ENCODE results near the gene TMEM252.

TMEM252 gene

DNA sequence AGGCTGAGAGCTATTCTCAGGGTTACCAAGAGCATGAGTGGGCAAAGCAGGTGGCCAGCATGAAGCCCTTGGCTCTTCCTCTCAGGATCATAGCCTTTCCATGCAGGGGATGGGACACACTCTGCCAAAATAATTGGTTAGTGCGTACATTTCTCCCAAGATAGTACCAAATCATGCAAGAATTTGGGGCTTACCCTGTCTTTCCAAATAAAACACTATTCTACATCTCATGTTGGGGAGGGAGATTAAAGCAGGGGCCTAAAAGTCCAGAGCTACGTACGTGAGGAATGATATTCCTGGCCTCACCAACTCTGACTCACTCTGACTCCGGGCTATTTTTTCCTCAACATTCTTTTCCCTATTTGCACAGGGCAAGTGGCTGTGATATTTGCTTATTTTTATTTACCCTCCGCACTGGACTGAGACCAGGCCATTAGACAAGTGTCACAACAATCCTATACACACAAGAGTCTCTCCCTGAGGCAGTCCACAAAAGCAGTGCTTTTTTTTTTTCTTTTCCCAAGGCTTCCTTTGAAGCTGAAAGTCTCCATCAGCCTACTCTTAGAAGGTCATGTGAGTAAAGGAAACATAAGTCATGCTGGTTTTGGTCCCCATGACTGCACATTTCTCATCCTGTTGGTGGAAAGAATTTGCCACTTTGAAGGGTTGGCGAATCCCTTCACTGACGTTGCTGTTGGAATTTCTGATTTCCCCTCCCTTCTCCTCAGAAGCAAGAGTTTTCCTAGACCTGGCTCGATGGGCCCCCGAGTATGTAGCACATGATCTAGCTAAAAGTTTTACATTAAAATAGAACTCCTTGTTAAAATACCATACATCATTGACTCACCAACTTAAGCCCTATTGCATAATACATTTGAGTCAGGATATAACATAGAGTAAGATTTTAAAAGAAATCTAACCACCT, 40.0 kb downstream of the TMEM252 start:
- H3K36me3 Mint-ChIP-seq, result no peaks in the 10 kb centered on the region
- peaks cover 3% of the 10 kb centered on the region for H3K27me3 Mint-ChIP-seq
- H3K27ac Mint-ChIP-seq, result no peak overlapping the region
- CTCF ChIA-PET, result no interaction called here
- no peaks in the 10 kb centered on the region for H3K9me3 Mint-ChIP-seq
- no peaks in the 10 kb centered on the region for H3K4me1 Mint-ChIP-seq
- no peak overlapping the region for H3K4me3 Mint-ChIP-seq
- no peak for DNase-seq

DNA sequence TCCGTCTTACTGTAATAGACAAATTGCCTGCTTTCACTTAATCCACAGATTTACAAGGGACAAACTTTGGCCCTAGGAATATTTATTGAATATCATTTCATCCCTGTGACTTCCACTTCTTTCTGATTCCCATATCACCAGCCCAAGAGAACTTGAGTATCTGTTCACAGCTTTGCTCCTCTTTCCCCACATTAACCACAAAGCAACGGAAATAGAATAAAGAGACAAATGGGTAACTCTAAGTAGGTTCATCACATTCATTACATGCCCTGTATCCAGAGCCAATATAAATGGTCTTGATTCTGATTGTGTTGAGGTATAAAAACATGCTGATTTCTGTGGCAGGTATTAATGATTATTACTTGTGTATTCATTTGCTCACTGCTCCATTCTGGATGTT, 41.9 kb downstream of the TMEM252 start:
- no peak overlapping the region for H3K27ac Mint-ChIP-seq
- CTCF ChIA-PET, result no interaction called here
- no peaks in the 10 kb centered on the region for H3K9me3 Mint-ChIP-seq
- no peak overlapping the region for H3K4me3 Mint-ChIP-seq
- no peaks in the 10 kb centered on the region for H3K4me1 Mint-ChIP-seq
- peaks cover 3% of the 10 kb centered on the region for H3K27me3 Mint-ChIP-seq
- DNase-seq, result no peak
- H3K36me3 Mint-ChIP-seq, result no peaks in the 10 kb centered on the region

DNA sequence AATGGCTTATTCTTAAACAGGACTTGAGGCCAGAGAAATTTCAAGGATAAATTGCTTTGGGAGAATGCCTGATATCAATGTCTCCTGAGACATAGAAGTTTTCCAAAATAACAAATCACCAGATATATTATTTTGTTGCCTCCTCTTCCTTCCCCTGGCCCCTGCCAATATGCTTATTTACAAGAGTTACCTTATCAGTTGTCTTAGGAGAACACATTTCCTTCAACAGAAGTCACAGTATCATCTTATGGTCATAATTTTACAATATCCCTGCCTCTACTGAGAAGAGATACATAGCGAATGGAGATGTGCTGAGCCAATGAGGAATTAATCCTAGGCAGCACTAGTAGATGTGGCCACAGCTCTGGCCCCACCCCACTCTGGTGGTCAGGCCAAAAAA, 43.1 kb downstream of the TMEM252 start:
- Mint-ChIP-seq H3K36me3 (no peaks in the 10 kb centered on the region), H3K27ac (no peak overlapping the region), H3K4me3 (no peak overlapping the region), H3K4me1 (no peaks in the 10 kb centered on the region), H3K9me3 (no peaks in the 10 kb centered on the region), H3K27me3 (peaks cover 3% of the 10 kb centered on the region)
- CTCF ChIA-PET, result no interaction called here
- DNase-seq, result no peak

DNA sequence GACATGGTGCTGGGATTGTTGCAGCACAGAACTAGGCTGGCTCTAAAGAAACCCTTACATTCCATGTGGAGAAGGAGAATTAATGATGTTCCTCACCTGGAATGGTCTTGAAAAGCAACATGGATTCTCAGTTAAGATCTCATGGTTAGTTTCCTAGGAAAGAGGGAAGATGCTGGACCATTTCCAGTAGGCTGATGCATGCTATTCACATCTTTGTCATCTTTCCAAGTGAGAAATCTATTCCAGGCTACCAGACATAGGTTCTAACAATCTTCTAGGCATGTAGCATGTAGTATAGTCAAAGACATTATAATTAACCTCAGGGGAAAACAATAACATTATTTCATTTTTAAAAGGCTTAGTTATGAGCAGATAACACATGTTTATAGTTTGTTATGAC, 44.3 kb downstream of the TMEM252 start:
- no peaks in the 10 kb centered on the region for H3K4me1 Mint-ChIP-seq
- CTCF ChIA-PET, result no interaction called here

DNA sequence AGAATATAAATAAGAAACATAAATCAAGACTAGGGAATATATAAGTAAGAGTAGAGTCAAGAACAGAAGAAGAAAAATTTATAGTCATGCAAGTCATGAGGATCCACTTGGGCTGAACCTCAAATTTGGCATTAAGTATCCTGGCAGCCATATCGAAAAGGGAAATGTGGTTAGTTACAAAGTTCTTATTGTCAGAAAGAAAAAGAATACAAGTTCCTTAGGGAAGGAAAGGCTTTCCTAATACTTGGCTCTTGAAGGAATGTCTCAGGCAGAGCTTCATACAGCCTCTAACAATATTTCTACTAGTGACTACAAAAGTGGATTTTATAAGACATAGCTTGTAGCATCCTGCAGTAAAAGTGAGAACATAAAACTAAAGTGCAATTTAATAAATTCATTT, 45.4 kb downstream of the TMEM252 start:
- H3K36me3 Mint-ChIP-seq, result no peaks in the 10 kb centered on the region
- CTCF ChIA-PET, result no interaction called here
- no peaks in the 10 kb centered on the region for H3K4me1 Mint-ChIP-seq
- peaks cover 5% of the 10 kb centered on the region for H3K27me3 Mint-ChIP-seq
- H3K9me3 Mint-ChIP-seq, result no peaks in the 10 kb centered on the region
- H3K27ac Mint-ChIP-seq, result no peak overlapping the region
- no peak overlapping the region for H3K4me3 Mint-ChIP-seq
- DNase-seq, result no peak

More for the DNA sequence above, 44.3 kb downstream of the TMEM252 start:
- no peaks in the 10 kb centered on the region for H3K36me3 Mint-ChIP-seq
- H3K27ac Mint-ChIP-seq, result no peak overlapping the region
- no peak for DNase-seq
- H3K27me3 Mint-ChIP-seq, result peaks cover 6% of the 10 kb centered on the region
- H3K4me3 Mint-ChIP-seq, result no peak overlapping the region
- H3K9me3 Mint-ChIP-seq, result no peaks in the 10 kb centered on the region

DNA sequence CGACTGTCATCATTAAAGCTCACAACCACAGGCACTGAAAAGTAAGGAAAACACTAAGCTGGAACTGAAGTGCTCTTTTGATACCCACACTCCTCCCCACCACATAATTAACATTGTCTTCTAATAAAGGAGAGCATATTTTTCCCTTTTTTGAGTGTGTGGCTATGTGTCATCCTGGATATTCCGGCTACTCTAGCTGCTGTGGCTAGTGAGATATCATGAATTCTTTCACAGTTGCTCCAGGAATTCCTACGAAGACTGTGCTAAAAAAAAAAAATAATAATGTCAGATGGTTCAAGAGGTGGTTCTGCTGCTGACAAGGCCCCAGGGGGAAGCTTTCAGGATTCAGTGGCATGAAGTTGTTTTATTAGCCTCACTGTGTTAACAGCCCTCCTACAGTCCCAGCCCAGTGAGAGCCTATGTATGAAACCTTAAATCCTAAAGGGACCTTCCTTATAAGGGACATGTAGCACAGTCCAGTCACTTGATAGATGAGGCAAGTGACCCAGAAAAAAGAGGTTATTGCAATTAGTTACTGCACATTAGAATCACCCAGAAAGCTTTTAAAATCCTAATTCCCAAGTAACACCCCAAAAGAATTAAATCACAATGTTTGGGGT, 46.6 kb downstream of the TMEM252 start:
- H3K27ac Mint-ChIP-seq, result no peak overlapping the region
- H3K9me3 Mint-ChIP-seq, result no peaks in the 10 kb centered on the region
- H3K27me3 Mint-ChIP-seq, result peaks cover 3% of the 10 kb centered on the region

DNA sequence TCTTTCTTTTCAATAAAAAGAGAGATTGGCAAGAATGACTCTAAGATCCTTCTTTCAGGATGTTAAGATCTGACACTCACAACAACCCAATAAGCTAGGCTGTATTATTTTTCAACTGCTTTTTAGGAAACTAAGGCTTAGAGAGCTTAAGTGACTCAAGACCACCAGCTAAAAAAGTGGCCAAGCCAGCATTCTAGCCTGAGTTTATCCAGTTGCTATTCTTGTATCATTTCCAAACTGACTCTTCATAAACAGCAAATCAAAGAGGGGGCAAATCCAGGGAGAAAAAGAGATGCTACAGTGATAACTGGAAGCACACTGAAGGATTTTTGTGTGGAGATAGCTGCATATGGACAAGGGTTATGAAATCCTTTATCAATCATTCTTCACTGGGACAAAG, 47.1 kb downstream of the TMEM252 start:
- Mint-ChIP-seq H3K27me3 (peaks cover 3% of the 10 kb centered on the region), H3K4me1 (no peaks in the 10 kb centered on the region), H3K36me3 (no peaks in the 10 kb centered on the region), H3K9me3 (no peaks in the 10 kb centered on the region), H3K4me3 (no peak overlapping the region), H3K27ac (no peak overlapping the region)
- no peak for DNase-seq
- CTCF ChIA-PET, result no interaction called here

More for the DNA sequence above, 46.6 kb downstream of the TMEM252 start:
- Mint-ChIP-seq H3K4me1 (no peaks in the 10 kb centered on the region), H3K36me3 (no peaks in the 10 kb centered on the region), H3K4me3 (no peak overlapping the region)
- DNase-seq, result no peak
- CTCF ChIA-PET, result no interaction called here

DNA sequence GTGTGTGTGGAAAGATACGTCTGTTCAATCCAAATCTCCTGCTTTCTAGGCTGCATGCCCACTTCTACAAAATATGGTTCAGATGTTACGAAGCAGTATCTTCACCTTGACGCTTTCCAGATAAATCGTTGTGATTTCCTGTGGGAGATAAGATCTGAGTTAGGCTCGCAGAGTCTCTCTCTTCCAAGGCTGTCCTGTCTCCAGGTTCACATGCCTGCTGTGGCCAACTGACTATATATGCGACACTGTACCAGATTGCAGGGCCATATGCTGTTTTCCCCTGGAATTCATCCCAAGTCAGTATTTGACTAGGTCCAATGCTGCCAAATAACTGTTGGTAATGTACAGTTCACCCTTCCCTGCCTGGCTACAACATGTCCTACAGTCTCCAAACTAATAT, 47.9 kb downstream of the TMEM252 start:
- no peaks in the 10 kb centered on the region for H3K36me3 Mint-ChIP-seq
- peaks cover 3% of the 10 kb centered on the region for H3K27me3 Mint-ChIP-seq
- H3K4me1 Mint-ChIP-seq, result no peaks in the 10 kb centered on the region
- no peak overlapping the region for H3K27ac Mint-ChIP-seq
- no peak for DNase-seq
- no peaks in the 10 kb centered on the region for H3K9me3 Mint-ChIP-seq
- H3K4me3 Mint-ChIP-seq, result no peak overlapping the region
- CTCF ChIA-PET, result no interaction called here

DNA sequence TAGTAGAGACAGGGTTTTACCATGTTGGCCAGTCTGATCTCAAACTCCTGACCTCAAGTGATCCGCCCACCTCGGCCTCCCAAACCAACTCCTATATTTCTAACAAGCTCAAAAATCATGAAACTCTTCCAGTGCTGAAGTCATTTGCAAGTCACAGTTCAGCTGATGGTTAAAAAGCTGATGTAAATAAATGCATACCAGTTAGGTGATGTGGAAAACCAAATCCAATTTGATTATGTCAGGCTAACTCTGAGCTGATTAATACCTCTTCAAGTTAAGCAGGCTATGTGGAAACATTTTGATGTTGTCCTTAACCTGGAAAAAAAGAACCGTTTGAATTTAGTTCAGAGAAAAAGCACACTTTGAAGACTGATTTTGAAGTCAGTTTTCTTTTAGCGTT, 51.0 kb downstream of the TMEM252 start:
- H3K9me3 Mint-ChIP-seq, result no peaks in the 10 kb centered on the region
- no peaks in the 10 kb centered on the region for H3K36me3 Mint-ChIP-seq
- CTCF ChIA-PET, result no interaction called here
- H3K27me3 Mint-ChIP-seq, result peaks cover 3% of the 10 kb centered on the region
- no peak for DNase-seq
- H3K4me3 Mint-ChIP-seq, result no peak overlapping the region
- no peak overlapping the region for H3K27ac Mint-ChIP-seq
- H3K4me1 Mint-ChIP-seq, result no peaks in the 10 kb centered on the region

DNA sequence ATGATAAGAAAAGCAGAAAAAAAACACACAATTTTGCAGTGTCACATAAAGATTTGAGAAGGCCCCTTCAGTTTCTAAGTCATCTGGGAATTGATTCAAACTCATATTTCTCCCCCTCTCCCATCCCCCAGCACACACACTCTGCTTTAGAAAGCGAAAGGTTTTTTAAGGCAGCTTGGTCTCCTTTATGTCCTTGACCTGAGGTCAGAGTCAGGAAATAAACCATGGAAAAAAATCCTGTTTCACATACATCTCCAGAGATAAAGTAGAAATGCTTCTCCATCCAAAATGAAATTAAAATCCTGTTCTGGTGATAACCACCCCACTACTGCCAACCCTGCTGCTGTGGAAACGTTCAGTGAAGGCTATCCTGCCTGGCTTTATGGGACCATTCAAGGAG, 52.6 kb downstream of the TMEM252 start:
- no peak overlapping the region for H3K4me3 Mint-ChIP-seq
- CTCF ChIA-PET, result no interaction called here
- no peaks in the 10 kb centered on the region for H3K4me1 Mint-ChIP-seq
- no peaks in the 10 kb centered on the region for H3K9me3 Mint-ChIP-seq
- H3K27ac Mint-ChIP-seq, result no peak overlapping the region
- H3K36me3 Mint-ChIP-seq, result no peaks in the 10 kb centered on the region
- H3K27me3 Mint-ChIP-seq, result peaks cover 6% of the 10 kb centered on the region
- no peak for DNase-seq
